ENCODE results near the gene DQX1. TPM values are rescaled to one million over a fixed set of nuclear protein-coding genes. Genes with fewer than 3 reads are reported as not detected.

Gene DQX1
- total and polyA plus RNA-seq, 7 donors = 0.19 to 0.27 (median 0.27) TPM; not detected in 4

DNA sequence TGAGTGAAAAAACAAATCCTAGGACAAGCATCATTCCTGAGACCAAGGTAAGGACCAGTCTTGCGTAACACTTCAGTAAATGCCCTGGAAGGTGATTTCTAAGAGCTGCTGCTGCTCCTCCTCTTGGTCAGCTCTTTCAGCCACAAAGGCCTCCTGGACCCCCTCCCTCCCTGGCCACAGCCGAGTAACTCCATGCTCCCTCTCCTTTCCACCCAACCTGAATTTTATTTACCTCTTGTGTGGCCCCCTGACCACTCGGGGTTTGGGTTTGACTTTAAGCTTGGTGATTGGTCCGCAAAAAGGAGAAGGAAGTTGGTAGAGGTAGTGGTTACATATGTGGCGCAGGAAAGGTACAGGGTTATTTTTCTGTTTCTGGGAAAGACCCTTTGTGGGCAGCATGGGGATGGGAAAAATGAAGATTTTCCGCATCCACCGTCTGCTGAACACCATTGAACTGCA is 12.9 kb upstream of the DQX1 start:
- no peak overlapping the region for H3K4me3 ChIP-seq
- no peaks in the 10 kb centered on the region for H3K4me1 ChIP-seq
- H3K27ac ChIP-seq = no peak overlapping the region
- peaks cover 0 to 1% of the 10 kb centered on the region in 2 donors for H3K36me3 ChIP-seq (ENCODE audit: insufficient read depth in 1 of 2, low read depth in 1 of 2)
- 77 to 81% (median 77%) methylated on average over 7 of the region's 7 CpGs for WGBS, 3 donors
- DNase-seq (no peak), ATAC-seq (no peak)
- TF ChIP-seq CTCF (IDR thresholded peaks at IDR 0.05) = no peak
- no peaks in the 10 kb centered on the region for H3K9me3 ChIP-seq
- intact Hi-C loops (cut with DNase I) = no loop called here
- H3K27me3 ChIP-seq (ENCODE audit: insufficient read depth in 3 of 3, low read length in 2 of 3) = no peaks in the 10 kb centered on the region

- Histone ChIP-seq H3K4me1 (peaks cover under 1% of the 10 kb centered on the region), H3K27me3 (ENCODE audit: insufficient read depth in 3 of 3, low read length in 2 of 3) (no peaks in the 10 kb centered on the region), H3K36me3 (ENCODE audit: insufficient read depth in 1 of 2, low read depth in 1 of 2) (peaks cover 5 to 19% of the 10 kb centered on the region in 2 donors), H3K9me3 (no peaks in the 10 kb centered on the region), H3K27ac (no peak overlapping the region), H3K4me3 (no peak overlapping the region)
- DNase-seq (no peak), ATAC-seq (no peak)
- 63 to 72% (median 67%) methylated on average over 4 of the region's 4 CpGs for WGBS, 3 donors
- TF ChIP-seq CTCF (IDR thresholded peaks at IDR 0.05) = no peak
- intact Hi-C loops (cut with DNase I) = no loop called here
Measured at GRCh38 chr2:74537140-74537539, 11.1 kb upstream of the DQX1 start.

GRCh38 chr2:74536166-74536950 is 10.3 kb upstream of the DQX1 start:
- intact Hi-C loops (cut with DNase I) = no loop called here
- H3K9me3 ChIP-seq = no peaks in the 10 kb centered on the region
- no peak for DNase-seq

DNA sequence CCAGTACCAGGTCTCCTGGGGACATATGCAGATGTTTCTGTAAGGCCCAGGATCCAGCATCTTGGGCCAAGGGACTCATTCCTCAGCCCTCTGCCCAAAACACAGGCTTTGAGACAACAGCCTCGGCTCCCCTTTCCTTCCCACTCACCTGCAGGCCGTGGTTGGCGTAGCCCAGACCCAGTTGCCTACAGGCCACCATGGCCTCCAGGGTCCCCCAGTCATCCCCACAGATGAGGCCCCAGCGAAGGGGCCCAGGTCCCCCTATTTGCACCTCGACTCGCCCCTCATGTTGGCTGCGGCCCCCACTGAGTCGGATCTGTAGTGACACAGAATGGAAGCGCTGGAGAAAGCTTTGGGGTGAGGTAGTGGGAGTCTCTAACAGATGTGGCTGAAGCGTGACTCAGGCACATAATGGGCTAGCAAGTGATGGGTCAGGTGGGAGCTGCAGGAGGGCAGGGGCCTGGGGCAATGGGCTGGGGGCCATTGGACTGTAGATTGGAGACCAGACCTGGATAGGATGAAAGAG is 9.5 kb upstream of the DQX1 start:
- no peak overlapping the region for H3K4me3 ChIP-seq
- H3K27me3 ChIP-seq (ENCODE audit: insufficient read depth in 3 of 3, low read length in 2 of 3) = no peaks in the 10 kb centered on the region
- no peak overlapping the region for H3K27ac ChIP-seq
- ATAC-seq (no peak), DNase-seq (no peak)
- peaks cover 17% of the 10 kb centered on the region for H3K4me1 ChIP-seq
- 85 to 96% (median 88%) methylated on average over 10 of the region's 10 CpGs for WGBS, 3 donors
- no peaks in the 10 kb centered on the region for H3K9me3 ChIP-seq
- intact Hi-C loops (cut with DNase I) = no loop called here
- TF ChIP-seq CTCF (IDR thresholded peaks at IDR 0.05) = no peak
- H3K36me3 ChIP-seq (ENCODE audit: insufficient read depth in 1 of 2, low read depth in 1 of 2) = peaks cover 5 to 33% of the 10 kb centered on the region in 2 donors

More at GRCh38 chr2:74536166-74536950, 10.3 kb upstream of the DQX1 start:
- 80 to 84% (median 83%) methylated on average over 23 of the region's 23 CpGs for WGBS, 3 donors
- Histone ChIP-seq H3K4me3 (no peak overlapping the region), H3K36me3 (ENCODE audit: insufficient read depth in 1 of 2, low read depth in 1 of 2) (peaks cover 5 to 27% of the 10 kb centered on the region in 2 donors), H3K27me3 (ENCODE audit: insufficient read depth in 3 of 3, low read length in 2 of 3) (no peaks in the 10 kb centered on the region), H3K27ac (no peak overlapping the region), H3K4me1 (peaks cover 8% of the 10 kb centered on the region)
- no peak for TF ChIP-seq CTCF (IDR thresholded peaks at IDR 0.05)
- ATAC-seq = no peak

Data from psoas muscle (tissue), 8 donors.